AG04449 (cell line): ENCODE measurements around the gene MTA2.
A peak's percentile ranks its signal among the peaks of the same experiment; 100 is the strongest.
"Not testable (repeated sequence)": the region's sequence is repeated elsewhere in the genome, so short reads cannot be mapped to it uniquely, and the experiment has no call there.

Experiments used
- CTCF ChIA-PET: fragments of 350-600 bp; formaldehyde crosslinking; extraction: SDS; loops from one replicate; lab custom pipeline; 2021; ENCODE audit warnings: antibody characterized with exemption; lab: Yijun Ruan, JAX
- POLR2A ChIA-PET: fragments of 400-600, 350-600 bp; formaldehyde crosslinking; extraction: SDS; loops from one replicate; lab custom pipeline; 2020; ENCODE audit warnings: antibody characterized with exemption, inconsistent platforms; lab: Yijun Ruan, JAX
- DNase-seq: peaks from one replicate; pipeline ENCODE4 v3.0.0-alpha.2; 2010; ENCODE audit warnings: low read depth, low spot score
- H3K4me3 ChIP-seq: 2 replicates; pipeline ENCODE4 v1.5.1; 2011; ENCODE audit warnings: low read depth, mild to moderate bottlenecking, control low read depth, low read length
- TF ChIP-seq, protein P1 (sequence below): IDR thresholded peaks from one replicate; pipeline ENCODE4 v1.5.1; 2011; ENCODE audit warnings: mild to moderate bottlenecking, moderate library complexity, low read length, control low read depth, inconsistent platforms; ENCODE audit not compliant: insufficient read depth; ENCODE audit errors: missing control alignments

MTA2 gene

DNA sequence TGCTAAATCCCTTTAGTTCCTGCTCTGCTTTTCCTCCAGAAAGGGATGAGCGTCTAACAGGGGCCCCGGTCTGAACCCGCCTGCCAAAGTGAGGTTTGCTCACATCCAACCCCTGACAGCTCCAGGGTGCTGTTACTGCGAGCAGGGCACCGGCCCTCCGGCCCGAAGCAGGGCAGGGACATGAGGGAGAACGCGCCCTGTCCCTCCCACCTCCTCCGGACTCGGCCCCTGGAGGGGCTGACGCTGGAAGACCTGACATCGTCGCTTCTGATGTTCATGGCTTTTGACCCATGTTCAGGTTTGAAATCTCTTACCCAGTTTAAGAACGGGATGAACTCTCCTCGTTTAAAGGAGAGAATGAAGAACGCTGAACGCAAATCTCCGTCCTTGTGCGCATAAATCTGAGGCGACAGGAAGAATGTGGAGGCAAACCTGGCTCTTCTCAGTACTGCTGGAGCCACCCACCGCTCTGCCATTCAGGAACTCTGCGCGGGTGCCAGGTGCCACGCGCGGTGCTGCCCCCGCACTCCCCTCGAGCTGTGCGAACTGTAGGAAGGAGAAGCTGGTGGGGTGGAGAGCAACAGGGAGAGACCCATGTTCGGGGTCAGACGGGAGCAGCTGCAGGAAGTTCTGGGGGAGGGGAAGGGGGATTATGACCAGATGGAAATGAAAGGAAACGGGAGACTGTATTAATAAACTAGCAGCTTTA, 27.1 kb downstream of the MTA2 start:
- ChIA-PET CTCF (interaction anchor here (0.7 to 2.1 kb wide), 15 partner anchors 9 to 179 kb away, joined by 3 to 15 read pairs (median 4); partner anchors contain the start of genes LBHD1 and UQCC3), POLR2A (interaction anchor here (0.6 to 2.4 kb wide), 28 partner anchors 8 to 279 kb away, joined by 3 to 65 read pairs (median 5); partner anchors contain the start of genes AHNAK, C11orf98, CSKMT and GANAB)
- DNase-seq: no peak

DNA sequence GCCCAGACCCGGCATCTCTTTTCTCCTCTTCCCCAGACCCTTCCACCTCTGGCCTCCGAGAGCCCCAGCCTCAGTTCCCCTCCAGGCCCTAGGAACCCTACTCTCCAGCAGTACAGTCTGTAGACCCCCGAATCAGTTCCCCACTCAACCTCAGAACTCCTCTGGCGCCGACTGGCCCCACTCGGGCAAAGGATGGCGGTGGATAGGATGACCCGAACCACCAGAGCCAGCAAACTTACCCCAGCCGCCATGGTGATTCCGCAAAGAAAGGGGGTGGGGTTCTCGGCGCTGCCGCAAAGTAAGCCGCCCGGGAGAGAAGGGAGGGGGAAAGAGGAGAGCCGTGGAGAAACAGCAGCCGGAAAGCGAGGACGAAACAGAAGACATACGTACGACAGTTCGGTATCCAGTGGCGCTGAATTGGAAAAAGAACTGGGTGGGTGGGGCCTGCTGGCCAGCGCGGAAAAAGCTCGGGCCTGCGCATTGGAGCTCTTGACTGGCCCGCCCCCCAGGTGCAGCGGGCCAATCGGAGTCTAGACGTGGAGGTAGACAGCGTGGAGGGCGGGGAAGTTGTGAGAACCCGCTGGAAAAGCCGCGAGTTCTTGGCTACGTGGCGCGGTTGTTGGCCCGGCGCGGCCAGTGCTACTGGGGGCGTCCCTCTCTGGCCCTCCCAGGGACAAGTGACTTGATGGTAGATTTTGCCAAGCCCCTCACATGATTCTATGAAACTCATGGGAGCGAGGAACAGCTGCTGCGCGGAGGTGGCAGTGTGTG, 27.9 kb downstream of the MTA2 start, which contains the start of gene EEF1G:
EEF1G (minus strand) TSS at position 300 of the 771 bp plus-strand sequence; CDS start at position 251, 49 bp downstream.
- CTCF ChIA-PET: interaction anchor here (0.8 to 2.1 kb wide), 10 partner anchors 8 to 178 kb away, joined by 3 to 15 read pairs (median 4); no protein-coding TSS in a partner anchor
- TF ChIP-seq, protein P1, sequence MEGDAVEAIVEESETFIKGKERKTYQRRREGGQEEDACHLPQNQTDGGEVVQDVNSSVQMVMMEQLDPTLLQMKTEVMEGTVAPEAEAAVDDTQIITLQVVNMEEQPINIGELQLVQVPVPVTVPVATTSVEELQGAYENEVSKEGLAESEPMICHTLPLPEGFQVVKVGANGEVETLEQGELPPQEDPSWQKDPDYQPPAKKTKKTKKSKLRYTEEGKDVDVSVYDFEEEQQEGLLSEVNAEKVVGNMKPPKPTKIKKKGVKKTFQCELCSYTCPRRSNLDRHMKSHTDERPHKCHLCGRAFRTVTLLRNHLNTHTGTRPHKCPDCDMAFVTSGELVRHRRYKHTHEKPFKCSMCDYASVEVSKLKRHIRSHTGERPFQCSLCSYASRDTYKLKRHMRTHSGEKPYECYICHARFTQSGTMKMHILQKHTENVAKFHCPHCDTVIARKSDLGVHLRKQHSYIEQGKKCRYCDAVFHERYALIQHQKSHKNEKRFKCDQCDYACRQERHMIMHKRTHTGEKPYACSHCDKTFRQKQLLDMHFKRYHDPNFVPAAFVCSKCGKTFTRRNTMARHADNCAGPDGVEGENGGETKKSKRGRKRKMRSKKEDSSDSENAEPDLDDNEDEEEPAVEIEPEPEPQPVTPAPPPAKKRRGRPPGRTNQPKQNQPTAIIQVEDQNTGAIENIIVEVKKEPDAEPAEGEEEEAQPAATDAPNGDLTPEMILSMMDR: no peak
- peak within 1 kb of the TSS; percentile 97 for H3K4me3 ChIP-seq

More for the DNA sequence above, 27.1 kb downstream of the MTA2 start:
- TF ChIP-seq, protein P1: no peak
- H3K4me3 ChIP-seq: peak overlapping the region; percentile 81

DNA sequence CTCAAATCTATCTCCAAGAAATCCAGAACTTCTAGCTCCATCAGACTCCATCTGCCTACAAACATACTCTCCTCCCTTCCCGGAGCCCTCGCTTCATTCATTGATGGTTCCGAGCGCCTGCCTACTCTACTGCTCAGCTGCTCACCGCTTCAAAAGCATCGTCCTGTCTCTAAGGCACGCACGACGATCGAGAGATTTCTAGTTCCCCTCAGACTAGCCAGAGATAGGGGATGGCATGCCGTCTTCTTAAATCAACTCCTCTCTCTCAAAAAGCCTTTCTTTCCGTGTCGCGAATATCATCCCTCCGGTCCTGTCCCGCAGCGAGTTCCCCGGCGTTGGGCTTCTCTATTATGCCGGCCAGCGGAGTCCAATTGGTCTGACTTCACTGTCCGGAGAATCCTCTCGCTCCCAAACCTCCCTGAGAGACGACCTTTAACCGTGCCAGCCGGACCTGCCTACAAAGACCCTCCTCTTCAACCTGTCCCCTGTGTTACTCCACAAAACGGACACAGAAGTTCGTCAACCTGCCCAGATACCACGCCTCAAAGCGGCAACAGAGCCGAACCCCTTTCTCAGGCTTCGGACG, 28.6 kb downstream of the MTA2 start:
- TF ChIP-seq, protein P1: no peak
- H3K4me3 ChIP-seq: peak overlapping the region; percentile 97
- no peak for DNase-seq
- ChIA-PET POLR2A (interaction anchor here (0.7 to 2.4 kb wide), 25 partner anchors 9 to 268 kb away, joined by 3 to 65 read pairs (median 5); partner anchors contain the start of genes AHNAK, C11orf98, CSKMT and LBHD1), CTCF (interaction anchor here (0.7 to 4.7 kb wide), 14 partner anchors 12 to 178 kb away, joined by 3 to 61 read pairs (median 4); partner anchors contain the start of gene TUT1)

More for the DNA sequence above, 27.9 kb downstream of the MTA2 start, which contains the start of gene EEF1G:
- peak; percentile 99 for DNase-seq
- POLR2A ChIA-PET: interaction anchor here (0.6 to 2.4 kb wide), 28 partner anchors 9 to 280 kb away, joined by 3 to 65 read pairs (median 5); partner anchors contain the start of genes AHNAK, C11orf98, CSKMT and LBHD1

DNA sequence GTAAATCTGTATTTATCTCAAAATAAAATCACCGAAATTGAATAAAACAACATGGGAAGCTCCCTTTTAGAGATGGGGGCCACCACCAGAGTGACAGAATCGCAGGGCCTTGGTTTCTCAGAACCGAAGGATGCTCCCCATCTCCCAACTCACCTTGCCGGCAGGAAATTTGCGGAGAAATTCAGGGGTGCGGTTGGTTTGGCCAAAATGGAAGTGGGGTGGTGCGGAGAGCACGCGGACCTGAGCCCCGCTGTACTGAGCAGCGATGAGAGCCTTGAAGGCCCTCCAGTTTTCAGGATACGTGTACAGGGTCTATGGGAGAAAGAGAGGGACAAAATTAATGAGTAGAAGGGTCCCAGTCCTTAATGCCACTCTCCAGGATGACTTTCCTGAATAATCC, 29.2 kb downstream of the MTA2 start:
- ChIA-PET CTCF (interaction anchor here (0.7 to 4.7 kb wide), 9 partner anchors 13 to 177 kb away, joined by 3 to 61 read pairs (median 6); partner anchors contain the start of gene TUT1), POLR2A (interaction anchor here (1.5 to 1.9 kb wide), 2 partner anchors 8 to 12 kb away, joined by 4 to 10 read pairs; no protein-coding TSS in a partner anchor)
- no peak for DNase-seq
- H3K4me3 ChIP-seq: peak overlapping the region; percentile 97
- TF ChIP-seq, protein P1: no peak

DNA sequence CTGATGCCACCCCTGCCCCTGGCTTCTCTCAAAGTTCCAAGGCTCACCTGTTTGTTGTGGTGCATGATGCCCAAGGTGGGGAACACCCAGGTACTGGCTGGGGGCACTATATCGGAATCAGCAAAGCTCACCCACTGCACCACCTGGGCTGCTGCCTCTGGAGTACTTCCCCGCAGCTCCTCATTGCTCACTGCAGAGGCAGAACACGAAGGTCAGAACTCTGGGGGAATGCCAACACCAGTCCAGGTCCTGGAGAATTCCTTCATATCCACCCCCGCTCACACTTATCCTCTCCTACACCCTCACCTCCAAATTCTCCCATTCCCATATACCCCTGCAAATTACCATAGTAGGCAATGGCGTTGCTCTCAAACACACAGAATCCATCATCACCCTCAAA, 30.2 kb downstream of the MTA2 start:
- not testable (repeated sequence) for DNase-seq, H3K4me3 ChIP-seq
- CTCF ChIA-PET: interaction anchor here (2.6 to 4.7 kb wide), 3 partner anchors 13 to 176 kb away, joined by 21 to 61 read pairs (median 23); no protein-coding TSS in a partner anchor
- POLR2A ChIA-PET: interaction anchor here (0.7 to 2.1 kb wide), 2 partner anchors 18 to 35 kb away, joined by 3 to 7 read pairs; no protein-coding TSS in a partner anchor

DNA sequence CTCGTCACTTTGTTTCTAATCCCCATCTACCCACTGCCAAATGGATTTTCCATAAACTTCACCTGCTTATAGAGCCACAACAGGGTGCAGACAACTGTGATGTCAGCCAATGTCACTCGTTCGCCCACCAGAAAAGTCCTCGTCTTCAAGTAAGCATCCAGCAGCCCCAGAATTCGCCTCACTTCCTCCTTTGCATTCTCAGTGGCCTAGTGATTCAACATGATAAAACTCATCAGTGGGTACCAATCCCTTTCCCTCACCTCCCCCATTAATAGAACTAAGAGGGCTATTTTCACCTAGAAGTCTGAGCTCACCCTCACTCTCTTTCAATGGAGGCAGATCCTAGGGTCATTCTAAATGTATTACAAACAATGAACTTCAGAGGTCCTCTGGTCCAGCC, 30.8 kb downstream of the MTA2 start:
- not testable (repeated sequence) for H3K4me3 ChIP-seq, DNase-seq
- ChIA-PET POLR2A (interaction anchor here (2.1 kb wide), 1 partner anchor 18 kb away, joined by 7 read pairs; no protein-coding TSS in a partner anchor), CTCF (interaction anchor here (0.6 to 4.7 kb wide), 6 partner anchors 12 to 176 kb away, joined by 3 to 61 read pairs (median 12); partner anchors contain the start of gene TUT1)
